Muscle of arm (tissue), 12 donors: ENCODE results near the gene SPPL2C. TPM values are rescaled to one million over a fixed set of nuclear protein-coding genes. Genes with fewer than 3 reads are reported as not detected.
A peak's percentile ranks its signal among the peaks of the same experiment; 100 is the strongest.

Experiments used
- DNase-seq: peaks from one replicate; pipeline ENCODE4 v3.0.0-alpha.2; 2013
- polyA plus RNA-seq, 12 donors: library from polyadenylated mRNA; unstranded; fragments of 120-200 nt; gene quantifications; one replicate each; pipeline ENCODE4 v1.2.1, GENCODE V29; 2013; ENCODE audit not compliant: insufficient read length in 12 of 12

The SPPL2C gene
- polyA plus RNA-seq, 12 donors: not detected

DNA sequence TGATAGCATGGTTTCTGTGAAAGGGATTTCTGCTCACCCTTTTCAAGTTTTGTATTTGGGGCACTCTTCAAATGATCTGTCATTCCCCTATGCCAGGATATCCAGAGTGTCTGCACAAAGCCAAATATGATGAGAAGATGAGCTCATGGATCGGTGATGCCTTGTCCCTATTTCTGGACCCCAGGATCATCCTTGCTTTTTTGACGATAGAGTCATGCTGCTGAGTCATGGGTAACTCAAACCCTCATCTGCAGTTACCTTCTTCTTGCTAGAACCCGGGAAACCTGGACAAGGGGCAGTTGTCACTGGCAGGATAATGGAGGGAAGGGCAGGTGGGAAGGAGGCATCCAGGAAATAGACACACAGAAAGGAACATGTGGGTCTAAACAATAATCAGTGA is 31.9 kb downstream of the SPPL2C start:
- no peak for DNase-seq

DNA sequence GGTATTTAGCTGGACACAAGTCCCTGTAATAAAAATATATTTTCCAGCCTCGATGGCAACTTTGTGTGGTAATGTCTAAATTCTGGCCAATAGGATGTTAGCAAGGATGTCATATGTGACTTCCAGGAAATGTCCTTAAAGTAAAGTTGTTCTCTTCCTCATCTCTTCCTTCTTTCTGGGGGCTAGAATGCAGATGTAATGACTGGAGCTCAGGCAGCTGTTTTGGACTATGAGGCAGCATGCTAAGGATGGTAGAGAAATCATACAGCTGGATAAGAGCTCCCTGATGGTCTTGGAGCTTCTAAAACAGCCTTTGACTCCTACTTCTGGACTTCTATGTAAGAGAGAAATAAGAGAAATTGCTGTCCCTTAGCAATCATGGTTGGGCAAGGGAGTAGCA is 32.8 kb downstream of the SPPL2C start:
- DNase-seq: no peak

DNA sequence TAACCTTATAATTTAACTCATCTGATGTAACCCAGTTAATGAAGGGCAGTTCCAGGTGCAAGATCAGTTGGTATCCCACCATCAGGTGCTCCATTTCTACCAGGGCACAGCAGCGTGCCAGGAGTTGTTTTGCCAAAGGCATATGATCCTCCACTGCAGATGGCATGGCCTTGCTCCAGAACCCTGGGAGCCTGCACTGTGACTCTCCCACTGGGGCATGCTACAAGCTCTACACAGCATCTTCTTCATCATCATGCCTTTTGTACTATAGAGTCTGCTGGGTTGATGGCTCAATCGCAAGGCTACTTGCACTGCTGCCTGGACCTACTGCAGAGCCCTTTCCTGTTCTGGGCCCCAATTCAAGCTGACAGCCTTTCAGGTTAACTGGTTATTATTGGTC is 38.4 kb downstream of the SPPL2C start:
- DNase-seq: no peak

DNA sequence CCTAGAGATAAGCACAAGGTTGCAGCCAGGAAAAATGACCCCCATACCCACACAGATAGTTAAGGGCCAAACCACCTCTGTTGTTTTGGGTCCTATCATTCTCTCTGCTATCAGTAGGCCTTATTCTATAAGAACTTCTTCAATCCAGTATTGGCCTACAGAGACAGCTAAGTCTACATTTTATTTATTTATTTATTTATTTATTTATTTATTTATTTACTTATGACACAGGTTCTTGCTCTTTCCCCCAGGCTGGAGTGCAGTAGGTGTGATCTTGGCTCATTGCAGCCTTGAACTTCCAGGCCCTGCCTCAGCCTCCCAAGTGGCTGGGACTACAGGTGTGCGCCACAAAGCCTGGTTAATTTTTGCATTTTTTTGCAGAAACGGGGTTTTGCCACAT is 42.2 kb downstream of the SPPL2C start:
- DNase-seq: no peak

DNA sequence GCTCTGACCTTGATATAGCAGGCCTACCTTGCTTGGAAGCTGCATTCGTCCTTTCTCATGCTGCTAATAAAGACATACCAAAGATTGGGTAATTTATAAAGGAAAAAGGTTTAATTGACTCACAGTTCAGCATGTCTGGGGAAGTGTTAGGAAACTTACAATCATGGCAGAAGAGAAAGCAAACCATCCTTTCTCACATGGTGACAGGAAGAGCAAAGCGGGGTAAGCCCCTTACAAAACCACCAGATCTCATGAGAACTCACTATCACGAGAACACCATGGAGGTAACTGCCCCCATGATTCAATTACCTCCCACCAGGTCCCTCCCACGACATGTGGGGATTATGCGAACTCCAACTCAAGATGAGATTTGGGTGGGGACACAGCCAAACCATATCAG is 43.7 kb downstream of the SPPL2C start:
- no peak for DNase-seq

DNA sequence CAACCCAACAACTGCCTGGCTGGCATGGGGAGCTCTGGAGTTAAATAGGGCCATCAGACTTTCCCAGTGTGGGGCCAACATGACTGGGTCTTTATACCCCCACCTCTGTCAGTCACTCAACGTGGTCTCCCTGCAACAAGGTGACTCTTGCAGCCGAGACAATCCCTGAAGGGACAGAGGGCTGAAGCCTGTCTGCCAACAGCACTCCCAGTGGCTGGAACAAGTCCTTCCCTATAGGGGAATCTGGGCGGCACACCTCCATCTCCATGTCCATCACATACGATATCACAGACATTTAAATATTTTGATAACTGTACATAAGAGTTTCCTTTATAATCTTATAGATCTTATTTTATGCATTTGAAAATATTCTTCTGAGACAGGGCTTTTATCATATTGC is 44.9 kb downstream of the SPPL2C start:
- DNase-seq: no peak

DNA sequence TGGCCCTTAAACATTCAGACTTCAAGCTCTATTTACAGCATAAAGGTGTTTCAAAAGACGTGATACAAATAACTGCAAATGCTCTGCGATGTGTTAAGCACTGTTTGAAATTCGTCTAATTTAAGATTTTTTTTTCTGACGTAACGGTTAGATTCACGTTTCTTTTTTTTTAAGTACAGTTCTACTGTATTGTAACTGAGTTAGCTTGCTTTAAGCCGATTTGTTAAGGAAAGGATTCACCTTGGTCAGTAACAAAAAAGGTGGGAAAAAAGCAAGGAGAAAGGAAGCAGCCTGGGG is 49.0 kb downstream of the SPPL2C start:
- no peak for DNase-seq

DNA sequence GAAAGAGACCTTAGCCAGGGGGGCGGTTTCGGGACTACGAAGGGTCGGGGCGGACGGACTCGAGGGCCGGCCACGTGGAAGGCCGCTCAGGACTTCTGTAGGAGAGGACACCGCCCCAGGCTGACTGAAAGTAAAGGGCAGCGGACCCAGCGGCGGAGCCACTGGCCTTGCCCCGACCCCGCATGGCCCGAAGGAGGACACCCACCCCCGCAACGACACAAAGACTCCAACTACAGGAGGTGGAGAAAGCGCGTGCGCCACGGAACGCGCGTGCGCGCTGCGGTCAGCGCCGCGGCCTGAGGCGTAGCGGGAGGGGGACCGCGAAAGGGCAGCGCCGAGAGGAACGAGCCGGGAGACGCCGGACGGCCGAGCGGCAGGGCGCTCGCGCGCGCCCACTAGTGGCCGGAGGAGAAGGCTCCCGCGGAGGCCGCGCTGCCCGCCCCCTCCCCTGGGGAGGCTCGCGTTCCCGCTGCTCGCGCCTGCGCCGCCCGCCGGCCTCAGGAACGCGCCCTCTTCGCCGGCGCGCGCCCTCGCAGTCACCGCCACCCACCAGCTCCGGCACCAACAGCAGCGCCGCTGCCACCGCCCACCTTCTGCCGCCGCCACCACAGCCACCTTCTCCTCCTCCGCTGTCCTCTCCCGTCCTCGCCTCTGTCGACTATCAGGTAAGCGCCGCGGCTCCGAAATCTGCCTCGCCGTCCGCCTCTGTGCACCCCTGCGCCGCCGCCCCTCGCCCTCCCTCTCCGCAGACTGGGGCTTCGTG is 49.5 kb downstream of the SPPL2C start, which contains the start of gene MAPT:
Gene MAPT, plus strand, starts transcription at position 533 of the 763 bp plus-strand sequence. CDS start 67,784 bp downstream, outside the sequence.
- DNase-seq: peak; percentile 95

DNA sequence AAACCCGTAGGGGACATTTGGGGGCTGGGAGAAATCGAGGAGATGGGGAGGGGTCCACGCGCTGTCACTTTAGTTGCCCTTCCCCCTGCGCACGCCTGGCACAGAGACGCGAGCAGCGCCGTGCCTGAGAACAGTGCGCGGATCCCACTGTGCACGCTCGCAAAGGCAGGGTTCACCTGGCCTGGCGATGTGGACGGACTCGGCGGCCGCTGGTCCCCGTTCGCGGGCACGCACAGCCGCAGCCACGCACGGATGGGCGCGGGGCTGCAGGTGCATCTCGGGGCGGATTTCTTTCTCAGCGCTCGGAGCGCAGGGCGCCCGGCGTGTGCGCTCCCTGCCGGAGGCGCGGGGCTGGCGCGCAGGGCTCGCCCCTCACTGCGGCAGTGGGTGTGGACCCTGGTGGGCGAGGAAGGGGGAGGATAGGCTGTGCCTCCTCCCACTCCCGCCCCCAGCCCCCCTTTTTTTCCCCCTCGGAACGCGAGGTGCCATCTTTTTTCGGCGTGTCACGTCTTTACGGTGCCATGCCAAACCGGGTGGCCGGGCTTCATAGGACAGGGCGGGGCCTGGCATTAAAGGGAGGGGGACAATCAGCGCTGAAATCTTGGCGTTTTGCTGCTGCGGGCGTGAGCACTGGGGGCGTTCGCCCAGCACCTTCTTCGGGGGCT is 50.8 kb downstream of the SPPL2C start:
- no peak for DNase-seq

DNA sequence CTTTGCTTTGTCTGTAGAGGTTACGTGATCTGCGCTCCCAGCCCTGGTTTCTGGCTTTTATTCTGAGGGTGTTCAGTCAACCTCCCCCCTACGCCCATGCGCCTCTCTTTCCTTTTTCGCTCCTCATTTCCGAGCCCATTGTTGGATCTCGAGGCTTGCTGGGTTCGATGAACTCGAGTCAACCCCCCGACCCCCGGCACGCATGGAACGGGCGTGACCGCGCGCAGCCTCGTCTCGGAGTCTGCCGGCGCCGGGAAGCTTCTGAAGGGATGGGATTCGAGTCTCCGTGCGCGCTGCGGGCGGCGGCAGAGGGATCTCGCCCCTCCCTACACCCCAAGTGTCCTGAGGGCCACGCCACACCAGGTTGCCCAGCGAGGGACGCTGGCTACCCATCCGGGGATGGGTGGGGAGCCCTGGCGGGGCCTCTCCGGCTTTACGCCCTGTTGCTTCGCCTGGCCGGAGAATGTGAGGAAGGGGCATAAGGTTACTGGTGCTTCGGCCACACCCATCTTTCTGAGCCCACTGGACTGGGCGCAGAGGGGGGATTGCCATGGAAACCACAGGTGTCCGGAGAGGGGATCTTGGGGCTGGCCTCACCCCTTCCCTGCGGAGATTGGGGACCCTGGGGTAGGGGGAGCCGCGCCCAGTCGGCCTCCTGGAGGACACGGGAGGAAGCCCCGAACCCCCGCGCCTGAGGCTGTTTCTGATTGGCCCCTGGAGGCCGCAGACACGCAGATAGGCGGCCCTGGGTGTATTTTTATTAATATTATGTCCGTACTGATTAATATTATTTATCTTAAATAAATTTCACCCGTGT is 51.5 kb downstream of the SPPL2C start:
- no peak for DNase-seq

Other genes with a start within 250 kb of the SPPL2C start
- under 1 TPM in 4 of 12 donors, not detected in 8; 0.27 to 0.72 (median 0.40) TPM for gene CRHR1, start 60.6 kb upstream of the SPPL2C start, polyA plus RNA-seq
- 10 to 100 TPM in 4 of 12 donors, 1 to 10 TPM in 7, not detected in 1; 4.4 to 14.4 (median 9.0) TPM for gene MAPT, start 49.7 kb downstream of the SPPL2C start, polyA plus RNA-seq
- under 1 TPM in 1 of 12 donors, not detected in 11; 0.57 TPM for gene STH, start 154.4 kb downstream of the SPPL2C start, polyA plus RNA-seq